MM.1S (cell line): ENCODE results near the gene RAB38.

Experiments
- CTCF ChIP-seq: fragments of 300-600 bp; sonication (generic); IDR thresholded peaks from 2 replicates; pipeline ENCODE4 v1.5.1; 2016; ENCODE audit warnings: antibody characterized with exemption, low read length, mixed read lengths
- EZH2phosphoT487 ChIP-seq: fragments of 300-600 bp; sonication (generic); IDR thresholded peaks from 2 replicates; pipeline ENCODE4 v1.6.1; 2018; ENCODE audit warnings: antibody characterized with exemption, low read length

GRCh38 chr11:88179141-88179540, 3.9 kb upstream of the RAB38 start:
- no peak for TF ChIP-seq CTCF
- TF ChIP-seq EZH2phosphoT487, result no peak
